HepG2 (cell line): ENCODE results near the gene C19orf18. TPM values are rescaled to one million over a fixed set of nuclear protein-coding genes. Genes with fewer than 3 reads are reported as not detected.
"Not testable (repeated sequence)": the region's sequence is repeated elsewhere in the genome, so short reads cannot be mapped to it uniquely, and the experiment has no call there.

Experiments
- ATAC-seq: fragments of 200-7000 bp; cut with Tn5 transposase; 3 replicates; pipeline ENCODE4 v1.9.1; 2020; ENCODE audit warnings: mild to moderate bottlenecking, moderate library complexity
- BruUV-seq: library from RNA; stranded (reverse); fragments of 400-500 nt; replicated peaks from 2 replicates; lab custom pipeline; 2021; lab: Mats Ljungman, UMichigan
- CTCF ChIA-PET: fragments of 300-600 bp; formaldehyde crosslinking; extraction: SDS; loops from one replicate; lab custom pipeline; 2021; ENCODE audit warnings: low total read pairs, inconsistent platforms, low intra/inter-chr PET ratio; lab: Yijun Ruan, JAX
- POLR2A ChIA-PET: fragments of 350-600 bp; sonication (Branson Sonifier 250); formaldehyde crosslinking; loops from one replicate; lab custom pipeline; 2020; ENCODE audit warnings: antibody characterized with exemption, inconsistent platforms; lab: Yijun Ruan, JAX
- DNase-seq: peaks from one replicate; pipeline ENCODE4 v3.0.0-alpha.2; 2015; ENCODE audit warnings: low spot score
- FAIRE-seq: peaks from 3 replicates; lab custom pipeline; 2011; peaks lifted over from hg19 to GRCh38; lab: Jason Lieb, UNC
- H2AFZ ChIP-seq: one replicate; pipeline ENCODE4 v1.6.1; 2011; ENCODE audit warnings: low read length, inconsistent platforms
- H3K27ac ChIP-seq: fragments of 300-600 bp; 3 replicates; pipeline ENCODE4 v1.8.0; 2011; ENCODE audit warnings: mixed run types, mild to moderate bottlenecking, mixed read lengths, low read length, inconsistent platforms; ENCODE audit not compliant: insufficient read depth; ENCODE audit errors: extremely low read length
- H3K27me3 ChIP-seq, 2 experiments: fragments of 200-600 bp in 1 of 2; 2 replicates in 1 of 2; 3 replicates in 1 of 2; pipeline versions ENCODE4 v1.6.0 to v1.8.0; 2011; ENCODE audit warnings: low read length in 2 of 2, mild to moderate bottlenecking in 2 of 2, moderate library complexity in 2 of 2, inconsistent platforms in 1 of 2; ENCODE audit not compliant: insufficient read depth in 2 of 2, control insufficient read depth in 1 of 2
- H3K36me3 ChIP-seq, 2 experiments: fragments of 200-600 bp in 1 of 2; replicated peaks in 1 of 2; 2 replicates in 1 of 2; 3 replicates in 1 of 2; pipeline versions ENCODE4 v1.5.1 to v1.8.0; 2011; ENCODE audit warnings: low read length in 2 of 2, inconsistent platforms in 1 of 2; ENCODE audit not compliant: insufficient read depth in 2 of 2, control insufficient read depth in 1 of 2
- H3K4me1 ChIP-seq: 2 replicates; pipeline ENCODE4 v1.5.1; 2012; ENCODE audit warnings: low read length, inconsistent platforms; ENCODE audit not compliant: insufficient read depth
- H3K4me2 ChIP-seq: 2 replicates; pipeline ENCODE4 v1.6.0; 2011; ENCODE audit warnings: low read depth, low read length, inconsistent platforms
- H3K4me3 ChIP-seq, 3 experiments: fragments of 200-600 bp in 1 of 3; sonication (generic), shearing (Covaris generic) in 1 of 3; replicated peaks in 1 of 3; 2 replicates each; pipeline ENCODE4 v1.5.1; 2011 to 2016; ENCODE audit warnings: low read length in 3 of 3, inconsistent platforms in 2 of 3, low read depth in 2 of 3, mild to moderate bottlenecking in 2 of 3, control low read depth in 1 of 3, mixed read lengths in 1 of 3; ENCODE audit not compliant: insufficient read depth in 1 of 3
- H3K79me2 ChIP-seq: one replicate; pipeline ENCODE4 v1.6.1; 2011; ENCODE audit warnings: low read length, inconsistent platforms; ENCODE audit not compliant: insufficient read depth
- H3K9ac ChIP-seq: 2 replicates; pipeline ENCODE4 v1.6.0; 2011; ENCODE audit warnings: mild to moderate bottlenecking, low read depth, low read length, inconsistent platforms; ENCODE audit not compliant: insufficient read depth
- H3K9me3 ChIP-seq: 2 replicates; pipeline ENCODE4 v1.5.1; 2012; ENCODE audit warnings: mild to moderate bottlenecking, low read length
- H4K20me1 ChIP-seq: 2 replicates; pipeline ENCODE4 v1.6.0; 2011; ENCODE audit warnings: inconsistent platforms, mild to moderate bottlenecking, low read length, moderate library complexity; ENCODE audit not compliant: insufficient read depth
- CBX1 ChIP-seq: IDR thresholded peaks from one replicate; pipeline ENCODE4 v1.6.1; 2016; ENCODE audit warnings: antibody characterized with exemption, low read depth
- EZH2 ChIP-seq: conservative IDR thresholded peaks from 2 replicates; pipeline ENCODE4 v1.6.1; 2012; ENCODE audit warnings: mild to moderate bottlenecking, low read depth, low read length, moderate library complexity
- MEIS1 ChIP-seq: sonication (generic); formaldehyde crosslinking; IDR thresholded peaks from 2 replicates; pipeline ENCODE4 v1.9.0; 2021; ENCODE audit warnings: mild to moderate bottlenecking, missing genetic modification reagents, moderate library complexity, borderline replicate concordance
- MNT ChIP-seq: fragments of 450-650 bp; IDR thresholded peaks from 2 replicates; pipeline ENCODE4 v1.6.1; 2016
- NR0B2 ChIP-seq: sonication (generic); formaldehyde crosslinking; IDR thresholded peaks from 2 replicates; pipeline ENCODE4 v1.4.0; 2020; ENCODE audit warnings: mild to moderate bottlenecking, missing genetic modification reagents
- SIX4 ChIP-seq: sonication (generic); formaldehyde crosslinking; IDR thresholded peaks from 2 replicates; pipeline ENCODE4 v1.4.0; 2020; ENCODE audit warnings: missing genetic modification reagents
- STAG1 ChIP-seq: sonication (generic); formaldehyde crosslinking; IDR thresholded peaks from 2 replicates; pipeline ENCODE4 v1.4.0; 2020; ENCODE audit warnings: missing genetic modification reagents
- ZFX ChIP-seq: sonication (generic); formaldehyde crosslinking; IDR thresholded peaks from 2 replicates; pipeline ENCODE4 v1.4.0; 2020; ENCODE audit warnings: mild to moderate bottlenecking, low read depth, missing genetic modification reagents, moderate library complexity
- ZNF256 ChIP-seq: sonication (generic); formaldehyde crosslinking; conservative IDR thresholded peaks from 2 replicates; pipeline ENCODE4 v1.4.0; 2020; ENCODE audit warnings: missing genetic modification reagents
- ZNF263 ChIP-seq: sonication (generic); formaldehyde crosslinking; IDR thresholded peaks from 2 replicates; pipeline ENCODE4 v1.4.0; 2020; ENCODE audit warnings: missing genetic modification reagents
- ZNF274 ChIP-seq: sonication (generic); formaldehyde crosslinking; IDR thresholded peaks from 2 replicates; pipeline ENCODE4 v1.5.1; 2020; ENCODE audit warnings: mild to moderate bottlenecking, missing genetic modification reagents
- ZNF503 ChIP-seq: sonication (generic); formaldehyde crosslinking; IDR thresholded peaks from 2 replicates; pipeline ENCODE4 v1.4.0; 2020; ENCODE audit warnings: missing genetic modification reagents
- ZNF720 ChIP-seq: sonication (generic); formaldehyde crosslinking; IDR thresholded peaks from 2 replicates; pipeline ENCODE4 v1.4.0; 2020; ENCODE audit warnings: missing genetic modification reagents
- WGBS: methylation state at CpG from one replicate; pipeline ENCODE4 v1.1.6; 2017; ENCODE audit warnings: low lambda C conversion rate; 5-methylcytosine and 5-hydroxymethylcytosine counted together
- in situ Hi-C: cut with HindIII; loops from 2 replicates; pipeline ENCODE4 v1.10.0; 2017; ENCODE audit warnings: low pct_unique_long_range_greater_than_20kb; ENCODE audit not compliant: extremely low pct_ligation_motif_present
- intact Hi-C: fragments of 100-400 bp; cut with micrococcal nuclease; formaldehyde crosslinking; loops from one replicate; pipeline ENCODE4 v1.10.0; 2022; ENCODE audit not compliant: unreplicated experiment
- polyA plus RNA-seq, 8 experiments: library from polyadenylated mRNA; depleted of rRNA in 3 of 8; stranded (reverse) in 7 of 8; unstranded in 1 of 8; fragments of >200 nt; fragmentation: Illumina TruSeq in 4 of 8; extraction: Trizol in 4 of 8; gene quantifications; 2 replicates each; pipeline versions ENCODE4 v1.2.1 to v1.2.3, GENCODE V29; 2011 to 2016; ENCODE audit warnings: low read depth in 4 of 8, missing spikeins in 1 of 8, mixed read lengths in 1 of 8; ENCODE audit not compliant: insufficient read depth in 1 of 8
- total RNA-seq, 5 experiments: library from RNA; depleted of rRNA; stranded (reverse); fragments of >200 nt; fragmentation: Illumina TruSeq; extraction: Trizol; gene quantifications; 2 replicates each; pipeline ENCODE4 v1.2.3, GENCODE V29; 2016; ENCODE audit warnings: low read depth in 1 of 5

The C19orf18 gene
- total and polyA plus RNA-seq, 2 of the 13 experiments (the other 11 are each of a cell fraction or from before 2014, with no cell fraction given) = 0.38 to 0.55 TPM

- TF ChIP-seq MNT = no peak
Measured at GRCh38 chr19:58009301-58009665, 34.9 kb upstream of the C19orf18 start (continued).

- H4K20me1 ChIP-seq, H3K27me3 ChIP-seq, CTCF ChIA-PET, POLR2A ChIA-PET, H3K4me2 ChIP-seq, ATAC-seq, H2AFZ ChIP-seq, H3K9ac ChIP-seq, H3K27ac ChIP-seq, intact Hi-C loops, H3K4me1 ChIP-seq, DNase-seq, FAIRE-seq, H3K4me3 ChIP-seq, in situ Hi-C loops, H3K79me2 ChIP-seq, BruUV-seq: not testable (repeated sequence)
- Histone ChIP-seq H3K9me3 (peaks cover 89% of the 10 kb centered on the region), H3K36me3 (peaks cover 0 to 15% of the 10 kb centered on the region in 2 experiments; a peak in 2 of 5 replicates)
- WGBS = 86% methylated on average over 10 of the region's 10 CpGs
Measured at GRCh38 chr19:58008877-58009276, 34.5 kb upstream of the C19orf18 start.

GRCh38 chr19:58007285-58007684 is 33.0 kb upstream of the C19orf18 start:
- in situ Hi-C loops = no loop called here
- DNase-seq (peak; percentile 18), ATAC-seq (no peak), FAIRE-seq (no peak)
- WGBS = 68% methylated on average over 1 of the region's 1 CpG
- POLR2A ChIA-PET = no interaction called here
- Histone ChIP-seq H4K20me1 (no peaks in the 10 kb centered on the region), H3K4me2 (no peak overlapping the region), H3K79me2 (peaks cover 4% of the 10 kb centered on the region), H3K36me3 (peaks cover 0 to 15% of the 10 kb centered on the region in 2 experiments; a peak in 2 of 5 replicates), H3K9me3 (peaks cover 86% of the 10 kb centered on the region), H2AFZ (no peak overlapping the region), H3K9ac (no peak overlapping the region), H3K4me3 (no peak overlapping the region), H3K27ac (no peak overlapping the region), H3K4me1 (peaks cover 18% of the 10 kb centered on the region), H3K27me3 (no peaks in the 10 kb centered on the region; a peak in 1 of 5 replicates)
- intact Hi-C loops = no loop called here
- CTCF ChIA-PET = no interaction called here
- no TSS peak for BruUV-seq
- TF ChIP-seq EZH2 = no peak
- no peak for TF ChIP-seq NR0B2 (CRISPR knock-in tag)
- TF ChIP-seq SIX4 (CRISPR knock-in tag) = no peak
- TF ChIP-seq ZNF503 (CRISPR knock-in tag) = no peak
- TF ChIP-seq MEIS1 (CRISPR knock-in tag) = no peak
- no peak for TF ChIP-seq ZNF720 (CRISPR knock-in tag)
- TF ChIP-seq ZNF263 (CRISPR knock-in tag) = peak; percentile 43; the same call in 1 of the 2 replicates
- no peak for TF ChIP-seq ZFX (CRISPR knock-in tag)
- TF ChIP-seq ZNF274 = no peak
- no peak for TF ChIP-seq ZNF256
- TF ChIP-seq STAG1 = peak; percentile 25
- TF ChIP-seq CBX1 = no peak
